ENCODE measurements around the gene NSFL1C.

NSFL1C gene

DNA sequence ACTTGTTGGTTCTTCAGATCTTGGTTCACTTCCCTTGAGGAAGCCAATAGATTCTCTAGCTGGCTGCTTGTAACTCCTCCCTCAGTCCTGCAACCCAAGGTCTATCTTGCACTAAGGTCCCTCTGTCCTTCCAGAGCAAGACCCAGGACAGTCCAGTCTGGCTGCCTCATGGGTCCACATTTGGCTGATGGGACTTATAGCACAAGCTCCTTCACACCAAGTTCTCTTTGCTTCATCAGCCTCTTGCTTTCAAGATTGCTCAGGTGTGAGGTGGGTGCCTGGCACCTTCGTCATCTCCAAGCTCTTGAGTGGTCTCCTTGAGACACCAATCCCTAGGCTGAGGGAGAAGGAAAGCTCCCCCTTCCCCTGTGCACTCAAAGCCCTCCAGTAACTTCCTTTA, 28.3 kb downstream of the NSFL1C start:
- Histone ChIP-seq H3K9me3 (ENCODE audit: low read length) (no peaks in the 10 kb centered on the region), H3K4me3 (ENCODE audit: low read length) (no peak overlapping the region), H3K27me3 (ENCODE audit: insufficient read depth, low read length) (no peaks in the 10 kb centered on the region), H2AFZ (ENCODE audit: low read depth, low read length) (no peak overlapping the region), H3K36me3 (ENCODE audit: insufficient read depth, low read length) (peaks cover 19% of the 10 kb centered on the region), H3K4me1 (ENCODE audit: insufficient read depth, low read length) (no peaks in the 10 kb centered on the region)

DNA sequence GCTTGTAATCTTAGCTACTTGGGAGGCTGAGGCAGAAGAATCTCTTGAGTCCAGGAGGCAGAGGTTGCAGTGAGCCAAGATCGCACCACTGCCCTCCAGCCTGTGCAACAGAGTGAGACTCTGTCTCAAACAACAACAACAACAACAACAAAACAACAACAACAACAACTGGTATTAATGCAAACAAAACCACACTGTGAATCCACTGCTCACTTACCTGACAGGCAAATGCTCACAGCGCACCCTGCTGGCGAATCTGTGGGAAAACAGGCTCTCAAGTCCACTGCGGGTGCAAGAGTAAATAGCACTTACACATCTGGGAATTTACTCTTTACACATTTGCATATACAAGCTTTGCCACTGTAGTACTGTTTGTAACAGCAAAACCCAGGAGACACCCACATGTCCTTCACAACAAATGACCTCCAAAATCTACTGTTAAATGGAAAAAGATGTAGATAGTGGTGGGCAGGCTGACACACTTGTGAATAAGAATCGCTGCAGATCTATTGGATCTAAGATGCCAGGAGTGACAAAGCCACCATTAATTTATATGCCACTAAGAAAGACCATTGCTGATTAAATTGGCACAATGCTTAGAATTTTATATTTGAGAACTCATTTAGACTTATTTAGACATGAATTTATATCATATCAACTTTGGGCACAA, 29.3 kb downstream of the NSFL1C start:
- H3K4me3 ChIP-seq (ENCODE audit: low read length) = no peak overlapping the region
- H3K27me3 ChIP-seq (ENCODE audit: insufficient read depth, low read length) = no peaks in the 10 kb centered on the region
- H2AFZ ChIP-seq (ENCODE audit: low read depth, low read length) = no peak overlapping the region
- H3K36me3 ChIP-seq (ENCODE audit: insufficient read depth, low read length) = peaks cover 10% of the 10 kb centered on the region
- H3K9me3 ChIP-seq (ENCODE audit: low read length) = no peaks in the 10 kb centered on the region
- no peaks in the 10 kb centered on the region for H3K4me1 ChIP-seq (ENCODE audit: insufficient read depth, low read length)

DNA sequence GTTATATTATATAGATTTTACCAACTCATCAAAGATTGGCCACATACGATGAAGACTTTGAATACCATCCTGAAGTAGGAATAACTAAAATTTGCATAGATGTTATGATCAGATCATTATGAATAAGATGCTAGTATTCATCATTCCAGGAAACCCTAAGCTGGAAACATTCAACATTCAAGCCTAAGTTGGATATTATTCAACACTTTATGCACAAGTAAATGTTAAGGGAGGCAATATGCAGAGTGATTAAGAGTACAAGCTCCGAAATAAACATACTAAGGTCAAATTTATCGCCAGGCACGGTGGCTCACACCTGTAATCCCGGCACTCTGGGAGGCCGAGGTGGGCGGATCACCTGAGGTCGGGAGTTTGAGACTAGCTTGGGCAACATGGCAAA, 30.4 kb downstream of the NSFL1C start:
- Histone ChIP-seq H3K27me3 (ENCODE audit: insufficient read depth, low read length) (no peaks in the 10 kb centered on the region), H3K9me3 (ENCODE audit: low read length) (no peaks in the 10 kb centered on the region), H3K4me1 (ENCODE audit: insufficient read depth, low read length) (no peaks in the 10 kb centered on the region), H3K36me3 (ENCODE audit: insufficient read depth, low read length) (peaks cover 3% of the 10 kb centered on the region), H2AFZ (ENCODE audit: low read depth, low read length) (no peak overlapping the region), H3K4me3 (ENCODE audit: low read length) (no peak overlapping the region)

DNA sequence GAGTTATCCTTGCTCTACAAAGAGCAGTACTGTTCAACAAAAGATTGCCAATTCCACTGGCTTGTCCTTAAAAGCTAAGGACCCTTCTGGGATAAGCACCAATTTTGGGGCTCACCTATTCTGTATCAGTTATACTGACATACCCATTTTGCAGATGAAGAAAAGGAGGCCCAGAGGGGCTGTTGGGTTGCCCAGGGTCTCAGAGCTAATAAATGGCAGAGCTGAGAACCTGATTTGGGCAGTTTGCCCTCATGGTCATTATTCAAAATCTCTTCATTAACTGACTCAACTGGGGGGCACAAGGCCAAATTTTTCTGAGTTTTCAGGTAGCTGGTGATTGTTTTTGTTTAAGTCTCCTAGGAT, 31.3 kb downstream of the NSFL1C start:
- H3K4me1 ChIP-seq (ENCODE audit: insufficient read depth, low read length) = no peaks in the 10 kb centered on the region
- no peak overlapping the region for H2AFZ ChIP-seq (ENCODE audit: low read depth, low read length)
- H3K36me3 ChIP-seq (ENCODE audit: insufficient read depth, low read length) = peaks cover 3% of the 10 kb centered on the region
- H3K4me3 ChIP-seq (ENCODE audit: low read length) = no peak overlapping the region
- H3K27me3 ChIP-seq (ENCODE audit: insufficient read depth, low read length) = no peaks in the 10 kb centered on the region
- H3K9me3 ChIP-seq (ENCODE audit: low read length) = no peaks in the 10 kb centered on the region

DNA sequence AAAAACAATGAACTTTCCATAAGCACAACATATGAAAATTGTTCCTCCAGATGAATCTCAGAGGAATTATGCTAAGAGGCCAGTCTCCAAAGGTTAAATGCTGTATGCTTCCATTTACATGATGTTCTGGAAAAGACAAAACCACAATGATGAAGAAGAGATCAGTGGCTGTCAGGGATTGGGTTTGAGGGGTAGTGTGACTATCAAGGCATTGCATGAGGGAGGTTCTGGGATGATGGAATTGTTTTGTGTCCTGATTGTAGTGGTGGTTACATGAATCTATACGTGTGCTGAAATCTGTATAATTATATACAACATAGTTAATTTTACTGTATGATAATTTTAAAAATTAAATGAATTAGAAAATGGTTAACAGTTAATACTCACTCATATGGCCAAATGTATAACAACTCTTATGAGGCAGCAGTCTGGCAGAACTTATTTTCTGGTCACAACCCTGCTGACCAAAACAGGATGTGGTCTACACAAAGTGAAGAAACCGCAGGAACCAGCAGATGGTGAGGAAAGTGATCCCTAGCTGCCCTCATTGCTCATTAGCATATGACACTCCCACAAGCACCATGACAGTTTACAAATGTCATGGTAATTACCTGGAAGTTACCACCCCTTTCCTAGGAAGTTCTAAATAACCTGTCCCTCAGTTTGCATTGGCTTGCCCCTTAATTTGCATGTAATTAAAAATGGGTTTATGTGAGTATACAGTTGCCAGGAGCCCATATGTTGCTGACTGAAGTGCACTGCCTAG, 31.9 kb downstream of the NSFL1C start:
- Histone ChIP-seq H3K4me3 (ENCODE audit: low read length) (no peak overlapping the region), H3K9me3 (ENCODE audit: low read length) (no peaks in the 10 kb centered on the region), H3K36me3 (ENCODE audit: insufficient read depth, low read length) (no peaks in the 10 kb centered on the region), H3K27me3 (ENCODE audit: insufficient read depth, low read length) (no peaks in the 10 kb centered on the region), H2AFZ (ENCODE audit: low read depth, low read length) (no peak overlapping the region), H3K4me1 (ENCODE audit: insufficient read depth, low read length) (no peaks in the 10 kb centered on the region)

DNA sequence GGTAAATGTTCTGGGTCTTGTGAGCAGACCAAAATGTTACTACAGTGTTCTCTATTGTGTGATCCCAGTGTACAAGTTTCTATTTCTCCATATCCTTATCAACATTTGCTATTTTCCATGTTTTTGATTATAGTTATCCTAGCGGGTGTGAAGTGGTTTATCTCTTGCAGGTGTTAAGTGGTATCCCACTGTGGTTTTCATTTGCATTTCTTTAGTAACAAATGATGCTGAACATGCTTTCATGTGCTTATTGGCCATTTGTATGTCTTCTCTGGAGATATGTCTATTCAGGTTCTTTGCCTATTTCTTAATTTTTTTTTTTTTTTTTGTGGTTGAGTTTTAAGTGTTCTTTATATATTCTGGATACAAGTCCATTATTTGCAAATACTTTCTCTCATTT, 35.5 kb downstream of the NSFL1C start:
- no peak overlapping the region for H3K4me3 ChIP-seq (ENCODE audit: low read length)
- no peak overlapping the region for H2AFZ ChIP-seq (ENCODE audit: low read depth, low read length)
- H3K4me1 ChIP-seq (ENCODE audit: insufficient read depth, low read length) = peaks cover 11% of the 10 kb centered on the region
- H3K36me3 ChIP-seq (ENCODE audit: insufficient read depth, low read length) = no peaks in the 10 kb centered on the region
- H3K27me3 ChIP-seq (ENCODE audit: insufficient read depth, low read length) = no peaks in the 10 kb centered on the region
- H3K9me3 ChIP-seq (ENCODE audit: low read length) = no peaks in the 10 kb centered on the region

DNA sequence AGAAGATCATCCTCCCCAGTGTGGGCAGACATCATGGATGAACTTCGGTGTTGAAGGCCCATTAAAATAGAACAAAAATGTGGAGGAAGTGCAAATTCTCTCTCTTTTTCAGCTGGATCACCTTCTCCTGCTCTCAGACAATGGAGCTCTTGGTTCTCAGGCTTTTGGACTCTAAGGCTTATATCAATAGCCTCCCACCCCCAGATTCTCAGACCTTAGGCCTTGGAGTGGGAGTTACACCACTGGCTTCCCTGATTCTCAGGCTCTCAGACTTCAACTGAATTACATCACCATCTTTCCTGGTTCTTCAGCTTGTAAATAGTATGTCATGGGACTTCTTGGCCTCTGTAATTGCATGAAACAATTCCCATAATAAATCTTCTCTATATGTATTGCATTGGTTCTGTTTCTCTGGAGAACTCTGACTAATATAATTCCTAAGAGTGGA, 36.6 kb downstream of the NSFL1C start:
- H3K36me3 ChIP-seq (ENCODE audit: insufficient read depth, low read length) = no peaks in the 10 kb centered on the region
- no peaks in the 10 kb centered on the region for H3K27me3 ChIP-seq (ENCODE audit: insufficient read depth, low read length)
- no peak overlapping the region for H2AFZ ChIP-seq (ENCODE audit: low read depth, low read length)
- H3K4me1 ChIP-seq (ENCODE audit: insufficient read depth, low read length) = peaks cover 11% of the 10 kb centered on the region
- H3K4me3 ChIP-seq (ENCODE audit: low read length) = no peak overlapping the region
- no peaks in the 10 kb centered on the region for H3K9me3 ChIP-seq (ENCODE audit: low read length)

DNA sequence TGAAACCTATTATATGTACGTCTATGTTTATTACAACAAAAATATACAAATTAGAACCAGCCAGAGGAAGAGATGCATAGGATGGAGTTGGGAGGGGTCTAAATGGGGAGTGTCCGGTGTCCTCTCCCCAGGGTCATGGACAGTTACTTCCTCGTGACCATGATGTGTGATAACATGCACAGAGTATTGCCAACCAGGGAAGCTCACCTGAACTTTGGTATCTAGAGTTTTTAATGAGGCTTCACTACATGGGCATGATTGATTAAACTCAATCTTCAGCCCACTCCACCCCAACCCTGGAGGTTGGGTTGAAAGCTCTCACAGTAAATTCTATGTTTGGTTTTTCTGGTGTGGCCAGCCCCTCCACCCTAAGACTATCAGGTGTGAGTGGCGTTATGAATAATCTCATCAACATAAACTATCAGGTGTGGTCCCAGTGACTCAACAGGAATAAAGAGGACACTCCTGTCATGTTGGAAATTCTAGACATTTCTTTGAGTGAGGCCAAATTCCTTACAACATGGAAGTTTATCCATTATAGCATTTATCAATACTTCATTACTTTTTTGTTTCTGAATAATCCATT, 37.4 kb downstream of the NSFL1C start:
- H2AFZ ChIP-seq (ENCODE audit: low read depth, low read length) = no peak overlapping the region
- H3K36me3 ChIP-seq (ENCODE audit: insufficient read depth, low read length) = no peaks in the 10 kb centered on the region
- H3K9me3 ChIP-seq (ENCODE audit: low read length) = no peaks in the 10 kb centered on the region
- peaks cover 14% of the 10 kb centered on the region for H3K4me1 ChIP-seq (ENCODE audit: insufficient read depth, low read length)
- no peak overlapping the region for H3K4me3 ChIP-seq (ENCODE audit: low read length)
- no peaks in the 10 kb centered on the region for H3K27me3 ChIP-seq (ENCODE audit: insufficient read depth, low read length)

DNA sequence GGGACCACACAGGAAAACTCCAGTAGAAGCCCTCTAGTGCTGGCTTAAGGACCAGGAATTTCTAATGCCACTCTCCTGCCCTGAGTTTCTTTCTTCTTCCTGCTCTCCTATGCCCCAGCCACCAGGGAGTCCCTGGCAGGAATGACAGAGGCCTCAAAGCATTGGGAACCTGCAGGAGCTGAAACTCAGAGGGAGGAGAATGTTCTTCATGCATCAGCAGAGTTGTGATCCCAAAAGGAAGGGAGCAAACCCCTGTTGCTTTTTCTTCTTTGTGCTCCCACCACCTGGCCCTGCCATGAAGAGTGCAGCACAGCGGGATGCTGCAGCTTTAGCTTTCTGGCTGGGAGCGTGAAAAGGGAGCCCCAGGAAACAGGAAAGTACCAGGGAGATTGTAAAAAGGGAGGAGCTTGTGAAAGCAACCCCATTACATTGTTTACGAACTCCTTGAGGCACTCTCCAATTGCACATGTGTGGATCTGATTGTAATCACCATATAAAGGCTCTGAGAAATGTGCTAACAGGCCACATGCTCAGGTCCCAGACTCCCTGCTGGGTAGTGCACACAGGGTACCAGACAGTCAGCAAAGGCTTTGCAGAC, 39.1 kb downstream of the NSFL1C start:
- H3K36me3 ChIP-seq (ENCODE audit: insufficient read depth, low read length) = no peaks in the 10 kb centered on the region
- H3K9me3 ChIP-seq (ENCODE audit: low read length) = no peaks in the 10 kb centered on the region
- H3K27me3 ChIP-seq (ENCODE audit: insufficient read depth, low read length) = no peaks in the 10 kb centered on the region
- no peak overlapping the region for H3K4me3 ChIP-seq (ENCODE audit: low read length)
- peaks cover 21% of the 10 kb centered on the region for H3K4me1 ChIP-seq (ENCODE audit: insufficient read depth, low read length)
- H2AFZ ChIP-seq (ENCODE audit: low read depth, low read length) = peak overlapping the region; percentile 24

DNA sequence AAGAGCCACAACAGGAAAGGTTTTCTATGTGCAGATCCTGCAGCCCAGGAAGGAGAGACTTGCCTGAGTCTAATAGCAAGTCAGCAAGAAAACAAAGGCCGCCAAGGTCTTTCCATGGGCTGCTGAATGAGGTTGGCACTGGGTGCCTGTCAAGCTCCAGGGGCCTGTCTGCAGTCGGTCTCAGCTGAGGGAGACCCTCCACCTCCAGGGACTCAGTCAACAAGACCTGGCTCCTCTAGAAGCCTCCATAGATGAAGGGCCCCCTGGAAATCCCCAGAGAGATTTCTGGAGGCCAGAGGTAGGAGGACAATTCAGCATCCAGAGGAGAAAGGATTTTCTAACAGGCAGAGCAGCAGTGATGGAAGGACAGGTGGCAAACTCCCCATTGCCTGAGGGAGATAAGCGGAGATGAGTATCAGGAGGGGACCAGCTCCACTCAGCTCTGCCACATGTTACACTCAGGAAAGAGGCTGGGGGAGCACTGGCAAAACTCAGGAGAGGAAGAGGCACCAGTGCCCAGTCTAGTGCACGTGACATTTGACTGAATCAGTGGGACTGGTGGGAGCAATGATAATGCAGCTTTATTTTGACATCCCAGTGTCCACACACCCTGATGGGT, 40.3 kb downstream of the NSFL1C start:
- Histone ChIP-seq H3K27me3 (ENCODE audit: insufficient read depth, low read length) (no peaks in the 10 kb centered on the region), H3K36me3 (ENCODE audit: insufficient read depth, low read length) (no peaks in the 10 kb centered on the region), H3K4me1 (ENCODE audit: insufficient read depth, low read length) (peaks cover 21% of the 10 kb centered on the region), H3K4me3 (ENCODE audit: low read length) (no peak overlapping the region), H3K9me3 (ENCODE audit: low read length) (no peaks in the 10 kb centered on the region), H2AFZ (ENCODE audit: low read depth, low read length) (no peak overlapping the region)

DNA sequence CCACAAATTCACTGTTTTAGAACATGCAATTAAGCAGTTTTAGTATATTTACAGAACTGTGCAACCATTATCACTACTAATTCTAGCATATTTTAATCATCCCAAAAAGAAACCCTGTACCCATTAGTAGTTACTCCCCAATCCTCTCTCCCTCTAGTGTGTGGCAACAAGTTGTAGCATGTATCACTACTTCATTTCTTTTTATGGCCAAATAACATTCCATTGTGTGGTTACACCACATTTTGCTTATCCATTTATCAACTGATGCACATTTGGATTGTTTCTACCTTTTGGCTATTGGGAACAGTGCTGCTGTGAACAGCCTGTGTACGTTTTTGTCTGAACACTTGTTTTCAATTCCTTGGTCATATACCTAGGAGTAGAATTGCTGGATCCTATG, 42.3 kb downstream of the NSFL1C start:
- H3K4me3 ChIP-seq (ENCODE audit: low read length) = no peak overlapping the region
- H3K9me3 ChIP-seq (ENCODE audit: low read length) = no peaks in the 10 kb centered on the region
- peaks cover 21% of the 10 kb centered on the region for H3K4me1 ChIP-seq (ENCODE audit: insufficient read depth, low read length)
- no peak overlapping the region for H2AFZ ChIP-seq (ENCODE audit: low read depth, low read length)
- H3K27me3 ChIP-seq (ENCODE audit: insufficient read depth, low read length) = no peaks in the 10 kb centered on the region
- H3K36me3 ChIP-seq (ENCODE audit: insufficient read depth, low read length) = no peaks in the 10 kb centered on the region

DNA sequence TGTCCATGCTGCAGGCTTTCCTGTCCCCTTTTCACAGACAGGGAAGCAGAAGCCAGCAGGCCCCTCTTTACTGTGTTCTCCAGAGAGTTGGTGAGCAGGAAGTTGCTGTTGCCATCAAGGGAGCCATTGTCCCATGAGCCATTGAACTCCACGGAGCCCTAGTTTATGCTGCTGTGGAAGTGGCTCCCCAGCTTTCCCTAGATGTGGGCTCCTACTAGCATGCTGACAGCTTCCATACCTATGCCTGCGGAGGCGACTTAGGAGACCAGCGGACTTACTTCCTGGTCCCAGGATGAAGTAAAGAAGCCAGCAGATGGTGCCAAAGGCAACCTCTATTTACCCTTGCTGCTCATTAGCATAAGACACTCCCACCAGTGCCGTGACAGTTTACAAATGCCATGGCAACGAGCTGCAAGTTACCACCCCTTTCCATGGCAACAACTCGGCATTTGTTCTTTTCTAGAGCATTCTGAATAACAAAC, 43.0 kb downstream of the NSFL1C start:
- no peaks in the 10 kb centered on the region for H3K27me3 ChIP-seq (ENCODE audit: insufficient read depth, low read length)
- H2AFZ ChIP-seq (ENCODE audit: low read depth, low read length) = no peak overlapping the region
- H3K4me1 ChIP-seq (ENCODE audit: insufficient read depth, low read length) = peaks cover 21% of the 10 kb centered on the region
- H3K9me3 ChIP-seq (ENCODE audit: low read length) = no peaks in the 10 kb centered on the region
- H3K36me3 ChIP-seq (ENCODE audit: insufficient read depth, low read length) = no peaks in the 10 kb centered on the region
- no peak overlapping the region for H3K4me3 ChIP-seq (ENCODE audit: low read length)

DNA sequence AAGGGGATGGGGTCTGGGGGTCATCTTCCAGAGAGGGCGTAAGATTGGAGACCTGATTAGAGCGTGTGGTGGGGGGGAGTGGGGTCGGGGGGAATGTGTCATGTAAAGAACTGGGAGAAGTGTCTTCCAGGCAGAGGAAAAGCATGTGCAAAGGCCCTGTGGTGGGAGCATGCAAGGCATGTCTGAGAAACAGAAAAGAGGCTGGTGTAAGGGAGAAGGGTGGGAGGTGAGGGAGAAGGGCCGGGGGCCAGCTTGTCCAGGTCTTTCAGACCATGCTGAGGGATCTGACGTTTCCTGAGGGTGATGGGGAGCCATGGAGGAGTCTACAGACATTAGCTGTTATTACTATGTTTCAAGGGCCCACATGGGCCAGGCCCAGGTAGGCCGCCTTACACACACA, 43.4 kb downstream of the NSFL1C start:
- peaks cover 21% of the 10 kb centered on the region for H3K4me1 ChIP-seq (ENCODE audit: insufficient read depth, low read length)
- H3K27me3 ChIP-seq (ENCODE audit: insufficient read depth, low read length) = no peaks in the 10 kb centered on the region
- H2AFZ ChIP-seq (ENCODE audit: low read depth, low read length) = no peak overlapping the region
- H3K36me3 ChIP-seq (ENCODE audit: insufficient read depth, low read length) = no peaks in the 10 kb centered on the region
- no peak overlapping the region for H3K4me3 ChIP-seq (ENCODE audit: low read length)
- no peaks in the 10 kb centered on the region for H3K9me3 ChIP-seq (ENCODE audit: low read length)

Measured in neuron (in vitro differentiated cells).